ENCODE measurements around the gene GSK3A. TPM values are rescaled to one million over a fixed set of nuclear protein-coding genes. Genes with fewer than 3 reads are reported as not detected.

GSK3A gene
- total RNA-seq = 9.4 and 23.6 TPM in 2 replicates

GRCh38 chr19:42242512-42243409 is at the start of gene GSK3A:
TSS of gene GSK3A (minus strand) at chr19:42242602. CDS start at chr19:42242465, 137 bp downstream.

GRCh38 chr19:42268704-42269477 is 26.5 kb upstream of the GSK3A start, which contains the start of gene CIC:
TSS of gene CIC (plus strand) at chr19:42269252. CDS start at chr19:42271784, 2,532 bp downstream.

GRCh38 chr19:42254850-42255765 is 12.7 kb upstream of the GSK3A start, which contains the start of gene ERF:
TSS of gene ERF (minus strand) at chr19:42255128. CDS start at chr19:42254999, 129 bp downstream.

GRCh38 chr19:42219812-42220750 is 22.3 kb downstream of the GSK3A start, which contains the start of gene ZNF526:
TSS of gene ZNF526 (plus strand) at chr19:42220312. CDS start at chr19:42224404, 4,092 bp downstream.

GRCh38 chr19:42217520-42218437 is 24.6 kb downstream of the GSK3A start, which contains the start of gene DEDD2:
TSS of gene DEDD2 (minus strand) at chr19:42217677. CDS start at chr19:42217007, 670 bp downstream.

Other genes starting within 250 kb of the GSK3A start
- under 0.01 TPM in 1 of 2 replicates, not detected in the other for gene ATP1A3, start 248.4 kb downstream of the GSK3A start, total RNA-seq
- gene GRIK5, start 172.4 kb downstream of the GSK3A start, total RNA-seq = 0.06 TPM in 1 of 2 replicates, not detected in the other
- gene ZNF574, start 166.4 kb downstream of the GSK3A start, total RNA-seq = 8.1 and 16.1 TPM in 2 replicates
- 0.16 and 1.4 TPM in 2 replicates for gene POU2F2, start 110.2 kb downstream of the GSK3A start, total RNA-seq
- 18.8 and 20.5 TPM in 2 replicates for gene DEDD2, start 24.9 kb downstream of the GSK3A start, total RNA-seq
- gene ZNF526, start 22.3 kb downstream of the GSK3A start, total RNA-seq = 6.0 and 11.6 TPM in 2 replicates
- gene ERF, start 12.5 kb upstream of the GSK3A start, total RNA-seq = 24.6 and 43.7 TPM in 2 replicates
- gene CIC, start 26.6 kb upstream of the GSK3A start, total RNA-seq = 16.2 and 27.6 TPM in 2 replicates
- gene PRR19, start 59.5 kb upstream of the GSK3A start, total RNA-seq = 0.32 and 0.38 TPM in 2 replicates
- gene PAFAH1B3, start 60.0 kb upstream of the GSK3A start, total RNA-seq = 36.3 and 40.8 TPM in 2 replicates
- gene TMEM145, start 70.7 kb upstream of the GSK3A start, total RNA-seq = not detected in 2 replicates
- gene MEGF8, start 83.0 kb upstream of the GSK3A start, total RNA-seq = 20.2 and 59.2 TPM in 2 replicates
- gene CNFN, start 147.7 kb upstream of the GSK3A start, total RNA-seq = not detected in 2 replicates
- gene LIPE, start 184.8 kb upstream of the GSK3A start, total RNA-seq = 8.7 and 9.4 TPM in 2 replicates
- gene CXCL17, start 200.3 kb upstream of the GSK3A start, total RNA-seq = not detected in 2 replicates

All from bladder microvascular endothelial cell (primary cell).